GM23248 (cell line): ENCODE data around the gene IQSEC1. TPM values are rescaled to one million over a fixed set of nuclear protein-coding genes. Genes with fewer than 3 reads are reported as not detected.
A peak's percentile ranks its signal among the peaks of the same experiment; 100 is the strongest.

Source experiments
- DNase-seq: peaks from one replicate; pipeline ENCODE4 v3.0.0-alpha.2; 2015
- H2AFZ ChIP-seq: fragments of 200-600 bp; sonication (generic); 2 replicates; pipeline ENCODE4 v1.6.1; 2016; ENCODE audit warnings: antibody characterized with exemption
- H3F3A ChIP-seq: fragments of 200-600 bp; sonication (generic); 2 replicates; pipeline ENCODE4 v1.6.1; 2016; ENCODE audit warnings: mild to moderate bottlenecking, antibody characterized with exemption, mixed run types; ENCODE audit not compliant: insufficient read depth
- H3K27ac ChIP-seq: fragments of 200-600 bp; sonication (generic); 2 replicates; pipeline ENCODE4 v1.5.1; 2016; ENCODE audit warnings: mild to moderate bottlenecking
- H3K27me3 ChIP-seq: fragments of 200-600 bp; sonication (generic); replicated peaks from 2 replicates; pipeline ENCODE4 v1.6.1; 2016; ENCODE audit warnings: mild to moderate bottlenecking; ENCODE audit not compliant: insufficient read depth
- H3K36me3 ChIP-seq: fragments of 200-600 bp; sonication (generic); 2 replicates; pipeline ENCODE4 v1.6.1; 2016; ENCODE audit warnings: low read depth, mild to moderate bottlenecking
- H3K4me1 ChIP-seq: fragments of 200-600 bp; sonication (generic); 2 replicates; pipeline ENCODE4 v1.6.1; 2016; ENCODE audit warnings: mild to moderate bottlenecking; ENCODE audit not compliant: insufficient read depth
- H3K4me2 ChIP-seq: fragments of 200-600 bp; sonication (generic); one replicate; pipeline ENCODE4 v1.6.1; 2016; ENCODE audit warnings: mild to moderate bottlenecking; ENCODE audit not compliant: unreplicated experiment
- H3K4me3 ChIP-seq: fragments of 200-600 bp; sonication (generic); 2 replicates; pipeline ENCODE4 v1.5.1; 2016; ENCODE audit warnings: mild to moderate bottlenecking
- H3K79me2 ChIP-seq: fragments of 200-600 bp; sonication (generic); 2 replicates; pipeline ENCODE4 v1.6.1; 2016; ENCODE audit warnings: mild to moderate bottlenecking; ENCODE audit not compliant: insufficient read depth
- H3K9ac ChIP-seq: fragments of 200-600 bp; sonication (generic); 2 replicates; pipeline ENCODE4 v1.6.1; 2016; ENCODE audit warnings: mild to moderate bottlenecking
- H3K9me2 ChIP-seq: fragments of 200-600 bp; sonication (generic); 2 replicates; pipeline ENCODE4 v1.6.1; 2016; ENCODE audit warnings: mixed run types, mild to moderate bottlenecking, moderate library complexity; ENCODE audit not compliant: insufficient read depth
- H3K9me3 ChIP-seq: fragments of 200-600 bp; sonication (generic); one replicate; pipeline ENCODE4 v1.6.1; 2017; ENCODE audit warnings: low read depth
- H4K20me1 ChIP-seq: fragments of 200-600 bp; sonication (generic); 2 replicates; pipeline ENCODE4 v1.6.0; 2016; ENCODE audit not compliant: insufficient read depth
- EZH2 ChIP-seq: fragments of 200-600 bp; sonication (generic); IDR thresholded peaks from 2 replicates; pipeline ENCODE4 v1.6.1; 2018; ENCODE audit warnings: antibody characterized with exemption, mild to moderate bottlenecking; ENCODE audit not compliant: insufficient read depth, poor library complexity, severe bottlenecking
- EZH2phosphoT487 ChIP-seq: fragments of 200-600 bp; sonication (generic); IDR thresholded peaks from 2 replicates; pipeline ENCODE4 v1.6.1; 2018; ENCODE audit warnings: antibody characterized with exemption, moderate library complexity, mild to moderate bottlenecking, low read depth; ENCODE audit not compliant: insufficient read depth
- WGBS, 2 experiments: methylation state at CpG; one replicate each; pipeline ENCODE4 v1.1.6; 2015 to 2017; ENCODE audit warnings: low lambda C conversion rate in 2 of 2, low coverage in 1 of 2; ENCODE audit errors: missing lambda C conversion rate in 2 of 2; 5-methylcytosine and 5-hydroxymethylcytosine counted together
- in situ Hi-C: fragments of 300-500 bp; cut with MboI; formaldehyde crosslinking; loops from 2 replicates; pipeline ENCODE4 v1.15.0; 2020
- polyA plus RNA-seq: library from polyadenylated mRNA; unstranded; fragments of >200 nt; fragmentation: Nextera tagmentation; extraction: Ambion mirVana; gene quantifications from 2 replicates; pipeline ENCODE4 v1.2.1, GENCODE V29; 2016
- total RNA-seq: library from RNA; depleted of rRNA; stranded (reverse); fragments of >200 nt; shearing (Covaris generic); gene quantifications from 2 replicates; pipeline ENCODE4 v1.2.3, GENCODE V29; 2014

IQSEC1 gene
- total and polyA plus RNA-seq, 2 experiments from 2014 or later = 5.1 to 21.6 TPM

GRCh38 chr3:12954891-12955650 lies 118.2 kb downstream of the IQSEC1 start:
- peak; percentile 78 for DNase-seq
- Histone ChIP-seq H3K9me3 (no peaks in the 10 kb centered on the region), H3K27ac (peak overlapping the region; percentile 48), H2AFZ (no peak overlapping the region), H3K9me2 (no peaks in the 10 kb centered on the region), H3F3A (no peaks in the 10 kb centered on the region), H3K79me2 (peaks cover 98% of the 10 kb centered on the region), H4K20me1 (no peaks in the 10 kb centered on the region), H3K36me3 (no peaks in the 10 kb centered on the region), H3K4me3 (no peak overlapping the region), H3K4me1 (peaks cover 13% of the 10 kb centered on the region), H3K4me2 (no peak overlapping the region), H3K27me3 (no peaks in the 10 kb centered on the region), H3K9ac (peak overlapping the region; percentile 30)
- TF ChIP-seq EZH2phosphoT487 = no peak
- no peak for TF ChIP-seq EZH2
- 38 to 39% methylated on average over 13 to 14 of the region's 14 CpGs for WGBS, 2 experiments
- in situ Hi-C loops = no loop called here

DNA sequence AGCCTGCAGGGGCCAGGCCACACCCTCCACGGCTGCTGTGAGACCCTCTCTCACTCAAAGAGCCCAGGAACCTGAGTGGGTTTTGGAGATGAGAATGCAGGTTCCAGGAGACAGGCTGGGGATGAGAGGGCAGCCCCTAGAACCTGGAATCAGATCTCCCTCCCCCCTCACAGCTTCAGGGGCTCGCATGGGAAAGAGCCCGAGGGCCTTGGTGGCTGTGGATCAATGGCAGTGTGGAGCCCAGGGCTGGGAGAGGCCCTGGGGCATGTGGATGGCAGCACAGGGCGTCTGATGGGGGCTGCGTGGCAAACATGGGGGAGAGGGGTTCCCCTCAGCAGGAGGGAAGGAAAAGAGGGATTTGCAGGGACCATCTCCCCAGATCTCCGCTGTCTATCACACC lies 119.0 kb downstream of the IQSEC1 start:
- in situ Hi-C loops = no loop called here
- H3K4me1 ChIP-seq = peaks cover 22% of the 10 kb centered on the region
- no peak overlapping the region for H3K4me2 ChIP-seq
- H3K36me3 ChIP-seq = no peaks in the 10 kb centered on the region
- no peaks in the 10 kb centered on the region for H3K27me3 ChIP-seq
- WGBS, 2 experiments = 88% methylated on average over 6 of the region's 6 CpGs
- no peaks in the 10 kb centered on the region for H3F3A ChIP-seq
- H3K4me3 ChIP-seq = no peak overlapping the region
- TF ChIP-seq EZH2phosphoT487 = no peak
- TF ChIP-seq EZH2 = no peak
- H3K9me2 ChIP-seq = no peaks in the 10 kb centered on the region
- H3K79me2 ChIP-seq = peaks cover 94% of the 10 kb centered on the region
- no peak overlapping the region for H3K9ac ChIP-seq
- H4K20me1 ChIP-seq = no peaks in the 10 kb centered on the region
- DNase-seq = no peak
- H3K9me3 ChIP-seq = no peaks in the 10 kb centered on the region
- no peak overlapping the region for H3K27ac ChIP-seq
- no peak overlapping the region for H2AFZ ChIP-seq

DNA sequence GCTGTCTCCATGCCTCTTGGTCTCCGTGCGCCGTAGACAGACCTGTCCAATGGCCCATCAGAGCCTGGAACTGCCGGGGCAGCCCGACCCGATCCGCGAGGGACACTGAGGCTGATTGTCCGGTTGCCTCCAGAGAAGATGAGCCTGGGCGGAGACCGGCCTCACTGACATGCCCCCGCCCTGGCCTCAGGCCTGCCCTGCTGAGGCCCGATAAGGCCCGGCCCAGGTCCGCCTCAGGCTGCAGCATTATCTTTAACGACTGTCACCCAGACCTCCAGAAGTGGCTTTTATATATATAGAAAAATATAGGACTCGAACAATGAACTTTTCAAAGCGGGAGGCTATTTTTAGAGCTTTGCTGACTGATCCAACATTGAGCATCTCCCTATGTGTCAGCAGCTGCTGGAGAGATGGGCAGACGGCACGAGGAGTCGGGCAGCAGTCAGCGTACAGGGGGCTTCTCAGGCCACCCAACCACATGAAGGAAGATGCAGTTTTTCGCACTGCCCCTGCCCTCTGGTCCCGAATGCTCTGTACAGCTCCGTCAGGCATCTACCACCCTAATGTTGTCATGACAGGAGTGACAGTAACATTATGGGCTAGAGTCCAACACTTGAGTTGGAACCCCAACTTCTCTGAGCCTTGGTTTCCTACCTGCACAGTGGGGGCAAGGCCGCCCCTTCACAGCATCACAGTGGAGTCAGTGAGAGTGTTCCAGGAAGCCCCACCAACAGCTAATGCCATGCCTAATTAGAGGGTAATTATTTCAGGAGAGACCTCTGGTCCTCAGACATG lies 119.8 kb downstream of the IQSEC1 start:
- Histone ChIP-seq H3K79me2 (peaks cover 86% of the 10 kb centered on the region), H3K4me2 (no peak overlapping the region), H3K27ac (no peak overlapping the region), H3F3A (peaks cover 6% of the 10 kb centered on the region), H3K4me1 (peaks cover 30% of the 10 kb centered on the region), H3K27me3 (no peaks in the 10 kb centered on the region), H3K9me3 (no peaks in the 10 kb centered on the region), H2AFZ (no peak overlapping the region), H3K9ac (no peak overlapping the region), H3K36me3 (no peaks in the 10 kb centered on the region), H3K4me3 (no peak overlapping the region), H4K20me1 (no peaks in the 10 kb centered on the region), H3K9me2 (no peaks in the 10 kb centered on the region)
- DNase-seq = no peak
- TF ChIP-seq EZH2 = no peak
- TF ChIP-seq EZH2phosphoT487 = no peak
- in situ Hi-C loops = no loop called here
- WGBS, 2 experiments = 87 to 89% methylated on average over 26 of the region's 26 CpGs

- Histone ChIP-seq H3K4me1 (peaks cover 38% of the 10 kb centered on the region), H3K27ac (no peak overlapping the region), H3K9me2 (no peaks in the 10 kb centered on the region), H3K79me2 (peaks cover 78% of the 10 kb centered on the region), H3K36me3 (no peaks in the 10 kb centered on the region), H3F3A (peaks cover 12% of the 10 kb centered on the region), H4K20me1 (no peaks in the 10 kb centered on the region), H2AFZ (no peak overlapping the region), H3K9me3 (no peaks in the 10 kb centered on the region), H3K27me3 (no peaks in the 10 kb centered on the region), H3K9ac (no peak overlapping the region), H3K4me2 (no peak overlapping the region), H3K4me3 (no peak overlapping the region)
- DNase-seq = no peak
- TF ChIP-seq EZH2phosphoT487 (no peak), EZH2 (no peak)
- in situ Hi-C loops = no loop called here
- 88% methylated on average over 14 of the region's 14 CpGs for WGBS, 2 experiments
Measured at GRCh38 chr3:12952343-12953200, 120.7 kb downstream of the IQSEC1 start.
